ENCODE data around the gene TTC28. TPM values are rescaled to one million over a fixed set of nuclear protein-coding genes. Genes with fewer than 3 reads are reported as not detected.

TTC28 gene
- total RNA-seq, 1 donor from 2014 or later: 23.2 TPM

- Mint-ChIP-seq H3K27me3 (ENCODE audit: low read depth, unreplicated experiment) (no peaks in the 10 kb centered on the region), H3K4me3 (ENCODE audit: unreplicated experiment) (peak overlapping the region; percentile 71), H3K9me3 (ENCODE audit: unreplicated experiment) (no peaks in the 10 kb centered on the region), H3K36me3 (ENCODE audit: low read depth, unreplicated experiment) (no peaks in the 10 kb centered on the region), H3K4me1 (ENCODE audit: low read depth, unreplicated experiment) (peaks cover 25% of the 10 kb centered on the region), H3K27ac (ENCODE audit: unreplicated experiment) (peak overlapping the region; percentile 83)
- peak overlapping the region; percentile 64 for H3K4me2 ChIP-seq (ENCODE audit: low read length)
- H4K20me1 ChIP-seq (ENCODE audit: insufficient read depth, low read length): no peaks in the 10 kb centered on the region
- H3K27ac ChIP-seq (ENCODE audit: low read depth, low read length): peak overlapping the region; percentile 66
- DNase-seq (ENCODE audit: low read depth) (peak; percentile 78), FAIRE-seq (peak; percentile 85)
- no peaks in the 10 kb centered on the region for H3K27me3 ChIP-seq (ENCODE audit: insufficient read depth, low read length)
- no peaks in the 10 kb centered on the region for H3K36me3 ChIP-seq (ENCODE audit: insufficient read depth, low read length)
- peak overlapping the region; percentile 4 for H3K9ac ChIP-seq (ENCODE audit: low read length)
- H3K9me3 ChIP-seq (ENCODE audit: insufficient read depth, low read depth, low read length): no peaks in the 10 kb centered on the region
- peaks cover 14% of the 10 kb centered on the region for H3K4me1 ChIP-seq (ENCODE audit: insufficient read depth, low read length)
- peak overlapping the region; percentile 24 for H3K4me3 ChIP-seq (ENCODE audit: insufficient read depth, low read depth, low read length)
- no peaks in the 10 kb centered on the region for H3K79me2 ChIP-seq (ENCODE audit: insufficient read depth, low read length)
- no peak for TF ChIP-seq EZH2 (IDR thresholded peaks at IDR 0.05; ENCODE audit: insufficient read depth, low read length)
- TF ChIP-seq, protein P1, sequence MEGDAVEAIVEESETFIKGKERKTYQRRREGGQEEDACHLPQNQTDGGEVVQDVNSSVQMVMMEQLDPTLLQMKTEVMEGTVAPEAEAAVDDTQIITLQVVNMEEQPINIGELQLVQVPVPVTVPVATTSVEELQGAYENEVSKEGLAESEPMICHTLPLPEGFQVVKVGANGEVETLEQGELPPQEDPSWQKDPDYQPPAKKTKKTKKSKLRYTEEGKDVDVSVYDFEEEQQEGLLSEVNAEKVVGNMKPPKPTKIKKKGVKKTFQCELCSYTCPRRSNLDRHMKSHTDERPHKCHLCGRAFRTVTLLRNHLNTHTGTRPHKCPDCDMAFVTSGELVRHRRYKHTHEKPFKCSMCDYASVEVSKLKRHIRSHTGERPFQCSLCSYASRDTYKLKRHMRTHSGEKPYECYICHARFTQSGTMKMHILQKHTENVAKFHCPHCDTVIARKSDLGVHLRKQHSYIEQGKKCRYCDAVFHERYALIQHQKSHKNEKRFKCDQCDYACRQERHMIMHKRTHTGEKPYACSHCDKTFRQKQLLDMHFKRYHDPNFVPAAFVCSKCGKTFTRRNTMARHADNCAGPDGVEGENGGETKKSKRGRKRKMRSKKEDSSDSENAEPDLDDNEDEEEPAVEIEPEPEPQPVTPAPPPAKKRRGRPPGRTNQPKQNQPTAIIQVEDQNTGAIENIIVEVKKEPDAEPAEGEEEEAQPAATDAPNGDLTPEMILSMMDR (IDR thresholded peaks at IDR 0.05; ENCODE audit: insufficient read depth, low read depth, low read length): no peak
- H2AFZ ChIP-seq (ENCODE audit: low read depth, low read length): no peak overlapping the region
These were observed 269.4 kb downstream of the TTC28 start for GRCh38 chr22:28410050-28410816.

DNA sequence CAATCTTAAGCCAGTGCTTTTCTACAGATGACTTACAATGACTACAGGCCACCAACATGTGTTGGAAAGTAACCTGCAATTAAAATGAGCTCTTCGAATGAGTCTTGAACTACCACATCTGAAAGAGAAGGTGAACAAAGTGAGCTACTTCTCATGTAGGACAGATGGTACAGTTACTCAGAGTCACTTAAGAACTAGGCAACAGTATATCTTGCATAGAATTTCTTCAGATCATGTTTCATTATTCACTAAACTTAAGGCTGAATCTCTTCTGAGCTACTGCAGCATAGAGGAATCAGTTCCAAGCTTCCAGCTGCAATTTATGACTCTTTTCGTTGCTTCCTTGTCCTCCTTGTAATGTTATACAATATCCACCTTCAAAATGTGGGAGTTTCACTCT is 270.9 kb downstream of the TTC28 start:
- Mint-ChIP-seq H3K36me3 (ENCODE audit: low read depth, unreplicated experiment) (no peaks in the 10 kb centered on the region), H3K27ac (ENCODE audit: unreplicated experiment) (no peak overlapping the region), H3K27me3 (ENCODE audit: low read depth, unreplicated experiment) (no peaks in the 10 kb centered on the region), H3K4me3 (ENCODE audit: unreplicated experiment) (no peak overlapping the region), H3K4me1 (ENCODE audit: low read depth, unreplicated experiment) (peaks cover 18% of the 10 kb centered on the region), H3K9me3 (ENCODE audit: unreplicated experiment) (no peaks in the 10 kb centered on the region)
- no peaks in the 10 kb centered on the region for H3K9me3 ChIP-seq (ENCODE audit: insufficient read depth, low read depth, low read length)
- no peaks in the 10 kb centered on the region for H4K20me1 ChIP-seq (ENCODE audit: insufficient read depth, low read length)
- no peak overlapping the region for H3K4me2 ChIP-seq (ENCODE audit: low read length)
- H3K79me2 ChIP-seq (ENCODE audit: insufficient read depth, low read length): no peaks in the 10 kb centered on the region
- no peak overlapping the region for H3K9ac ChIP-seq (ENCODE audit: low read length)
- TF ChIP-seq EZH2 (IDR thresholded peaks at IDR 0.05; ENCODE audit: insufficient read depth, low read length): no peak
- TF ChIP-seq, protein P1 (IDR thresholded peaks at IDR 0.05; ENCODE audit: insufficient read depth, low read depth, low read length): no peak
- H3K27ac ChIP-seq (ENCODE audit: low read depth, low read length): no peak overlapping the region
- H3K4me1 ChIP-seq (ENCODE audit: insufficient read depth, low read length): peaks cover 9% of the 10 kb centered on the region
- H3K36me3 ChIP-seq (ENCODE audit: insufficient read depth, low read length): no peaks in the 10 kb centered on the region
- H3K4me3 ChIP-seq (ENCODE audit: insufficient read depth, low read depth, low read length): no peak overlapping the region
- no peaks in the 10 kb centered on the region for H3K27me3 ChIP-seq (ENCODE audit: insufficient read depth, low read length)
- no peak overlapping the region for H2AFZ ChIP-seq (ENCODE audit: low read depth, low read length)
- DNase-seq (ENCODE audit: low read depth): no peak
- FAIRE-seq: no peak

DNA sequence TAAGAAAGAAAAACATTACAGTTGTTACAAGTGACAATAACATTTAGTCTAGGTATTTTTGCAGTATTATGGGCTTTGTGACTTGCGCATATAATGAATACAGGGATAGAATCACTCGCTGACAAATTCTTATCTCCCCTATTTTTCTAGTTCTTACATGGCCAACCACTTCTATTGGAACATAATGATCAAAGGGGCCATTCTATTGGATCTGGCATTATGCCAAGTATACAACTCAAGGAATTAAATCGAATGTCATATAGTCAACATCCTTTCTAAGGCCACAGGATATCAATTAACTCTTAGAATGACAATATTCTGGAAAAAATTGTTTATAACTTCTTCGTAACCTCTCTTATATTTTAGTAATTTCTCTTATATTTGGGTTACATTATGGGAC is 272.0 kb downstream of the TTC28 start:
- H3K9ac ChIP-seq (ENCODE audit: low read length): no peak overlapping the region
- H3K36me3 ChIP-seq (ENCODE audit: insufficient read depth, low read length): no peaks in the 10 kb centered on the region
- H3K9me3 ChIP-seq (ENCODE audit: insufficient read depth, low read depth, low read length): no peaks in the 10 kb centered on the region
- peaks cover 9% of the 10 kb centered on the region for H3K4me1 ChIP-seq (ENCODE audit: insufficient read depth, low read length)
- H3K4me2 ChIP-seq (ENCODE audit: low read length): no peak overlapping the region
- no peaks in the 10 kb centered on the region for H3K36me3 Mint-ChIP-seq (ENCODE audit: low read depth, unreplicated experiment)
- no peaks in the 10 kb centered on the region for H3K79me2 ChIP-seq (ENCODE audit: insufficient read depth, low read length)
- H3K27me3 ChIP-seq (ENCODE audit: insufficient read depth, low read length): no peaks in the 10 kb centered on the region
- H3K27ac Mint-ChIP-seq (ENCODE audit: unreplicated experiment): no peak overlapping the region
- no peaks in the 10 kb centered on the region for H4K20me1 ChIP-seq (ENCODE audit: insufficient read depth, low read length)
- H3K4me1 Mint-ChIP-seq (ENCODE audit: low read depth, unreplicated experiment): peaks cover 16% of the 10 kb centered on the region
- H2AFZ ChIP-seq (ENCODE audit: low read depth, low read length): no peak overlapping the region
- no peaks in the 10 kb centered on the region for H3K27me3 Mint-ChIP-seq (ENCODE audit: low read depth, unreplicated experiment)
- no peak overlapping the region for H3K4me3 Mint-ChIP-seq (ENCODE audit: unreplicated experiment)
- FAIRE-seq: no peak
- TF ChIP-seq, protein P1 (IDR thresholded peaks at IDR 0.05; ENCODE audit: insufficient read depth, low read depth, low read length): no peak
- no peak for TF ChIP-seq EZH2 (IDR thresholded peaks at IDR 0.05; ENCODE audit: insufficient read depth, low read length)
- H3K9me3 Mint-ChIP-seq (ENCODE audit: unreplicated experiment): no peaks in the 10 kb centered on the region
- H3K4me3 ChIP-seq (ENCODE audit: insufficient read depth, low read depth, low read length): no peak overlapping the region
- H3K27ac ChIP-seq (ENCODE audit: low read depth, low read length): no peak overlapping the region
- DNase-seq (ENCODE audit: low read depth): no peak
